Measurements from ENCODE around the gene RHBDD3.

RHBDD3 gene

DNA sequence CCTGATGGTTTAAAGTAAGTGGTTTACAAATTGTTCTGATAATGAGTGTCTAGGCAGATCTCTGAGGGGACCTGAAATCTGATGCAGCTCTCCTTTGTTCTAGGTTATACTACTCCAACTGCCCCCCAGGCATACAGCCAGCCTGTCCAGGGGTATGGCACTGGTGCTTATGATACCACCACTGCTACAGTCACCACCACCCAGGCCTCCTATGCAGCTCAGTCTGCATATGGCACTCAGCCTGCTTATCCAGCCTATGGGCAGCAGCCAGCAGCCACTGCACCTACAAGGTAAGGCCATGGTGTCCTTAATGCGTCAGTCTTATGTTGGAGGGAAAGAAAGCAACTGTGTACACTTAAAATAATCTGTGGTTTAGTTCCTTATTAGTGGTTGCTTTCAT is 10.1 kb upstream of the RHBDD3 start:
- no peak for DNase-seq (ENCODE audit: low read depth)
- TF ChIP-seq, protein P1, sequence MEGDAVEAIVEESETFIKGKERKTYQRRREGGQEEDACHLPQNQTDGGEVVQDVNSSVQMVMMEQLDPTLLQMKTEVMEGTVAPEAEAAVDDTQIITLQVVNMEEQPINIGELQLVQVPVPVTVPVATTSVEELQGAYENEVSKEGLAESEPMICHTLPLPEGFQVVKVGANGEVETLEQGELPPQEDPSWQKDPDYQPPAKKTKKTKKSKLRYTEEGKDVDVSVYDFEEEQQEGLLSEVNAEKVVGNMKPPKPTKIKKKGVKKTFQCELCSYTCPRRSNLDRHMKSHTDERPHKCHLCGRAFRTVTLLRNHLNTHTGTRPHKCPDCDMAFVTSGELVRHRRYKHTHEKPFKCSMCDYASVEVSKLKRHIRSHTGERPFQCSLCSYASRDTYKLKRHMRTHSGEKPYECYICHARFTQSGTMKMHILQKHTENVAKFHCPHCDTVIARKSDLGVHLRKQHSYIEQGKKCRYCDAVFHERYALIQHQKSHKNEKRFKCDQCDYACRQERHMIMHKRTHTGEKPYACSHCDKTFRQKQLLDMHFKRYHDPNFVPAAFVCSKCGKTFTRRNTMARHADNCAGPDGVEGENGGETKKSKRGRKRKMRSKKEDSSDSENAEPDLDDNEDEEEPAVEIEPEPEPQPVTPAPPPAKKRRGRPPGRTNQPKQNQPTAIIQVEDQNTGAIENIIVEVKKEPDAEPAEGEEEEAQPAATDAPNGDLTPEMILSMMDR (IDR thresholded peaks at IDR 0.05; ENCODE audit: low read depth, low read length, missing control alignments), result no peak
- H3K4me3 ChIP-seq (ENCODE audit: low read depth, low read length), result no peak overlapping the region

DNA sequence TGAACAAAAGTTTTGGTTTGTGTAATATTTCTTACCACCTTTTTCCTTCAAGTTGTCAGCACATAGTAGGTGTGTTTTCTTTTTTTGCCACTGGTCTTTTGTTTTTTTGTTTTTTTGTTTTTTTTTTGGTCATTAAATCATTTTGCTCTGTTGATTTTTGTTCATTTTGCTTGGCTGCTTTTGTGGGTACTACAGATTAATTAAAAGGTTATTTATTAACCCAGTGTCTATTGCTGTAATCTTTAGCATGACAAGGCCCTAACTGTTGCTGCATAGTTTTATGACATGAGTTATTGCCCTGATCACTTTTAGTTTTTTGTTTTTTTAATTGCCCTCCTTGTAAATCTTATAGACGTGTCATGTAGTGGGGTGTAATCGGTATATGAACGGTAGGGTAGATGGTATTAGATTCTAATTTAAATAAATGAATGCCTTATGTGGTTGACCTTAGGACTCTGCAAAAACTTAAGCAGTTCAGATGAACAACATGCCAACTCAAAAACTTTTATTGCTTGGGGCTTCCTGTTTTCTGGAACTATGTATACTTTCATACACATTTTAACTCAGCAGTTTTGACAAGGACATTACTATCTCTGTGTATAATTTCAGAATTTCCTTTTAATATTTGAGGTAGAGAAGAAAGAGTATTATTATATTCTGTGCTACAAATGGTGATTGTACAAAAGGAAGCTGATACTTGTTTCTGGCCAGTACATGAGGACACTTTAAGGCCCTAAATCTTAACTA is 8.2 kb upstream of the RHBDD3 start:
- no peak for DNase-seq (ENCODE audit: low read depth)
- TF ChIP-seq, protein P1 (IDR thresholded peaks at IDR 0.05; ENCODE audit: low read depth, low read length, missing control alignments), result no peak
- no peak overlapping the region for H3K4me3 ChIP-seq (ENCODE audit: low read depth, low read length)

GRCh38 chr22:29275167-29275566 is 7.4 kb upstream of the RHBDD3 start:
- TF ChIP-seq, protein P1 (IDR thresholded peaks at IDR 0.05; ENCODE audit: low read depth, low read length, missing control alignments), result no peak
- no peak overlapping the region for H3K4me3 ChIP-seq (ENCODE audit: low read depth, low read length)
- DNase-seq (ENCODE audit: low read depth), result no peak

DNA sequence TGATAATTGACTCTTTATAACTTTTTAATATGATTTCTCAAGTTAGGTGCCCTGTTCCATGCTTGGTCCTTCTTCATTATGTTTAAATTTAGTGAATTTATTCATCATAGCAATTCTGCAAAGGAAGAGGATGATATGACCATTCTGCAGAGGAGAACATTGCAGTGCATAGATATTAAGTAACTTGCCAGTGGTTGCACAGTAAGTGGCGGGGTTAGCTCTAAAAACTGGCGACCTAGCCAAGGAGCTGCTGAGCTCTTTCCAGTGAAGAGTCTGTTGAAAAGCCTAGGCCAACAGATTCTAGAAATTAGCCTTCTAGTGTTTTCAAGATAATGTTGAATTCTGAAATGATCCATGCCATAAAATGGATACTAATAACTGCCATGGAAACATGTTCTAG is 4.8 kb upstream of the RHBDD3 start:
- H3K4me3 ChIP-seq (ENCODE audit: low read depth, low read length), result no peak overlapping the region
- TF ChIP-seq, protein P1 (IDR thresholded peaks at IDR 0.05; ENCODE audit: low read depth, low read length, missing control alignments), result no peak
- DNase-seq (ENCODE audit: low read depth), result no peak

GRCh38 chr22:29270475-29271271 is 2.9 kb upstream of the RHBDD3 start:
- no peak for DNase-seq (ENCODE audit: low read depth)
- TF ChIP-seq, protein P1 (IDR thresholded peaks at IDR 0.05; ENCODE audit: low read depth, low read length, missing control alignments), result no peak
- H3K4me3 ChIP-seq (ENCODE audit: low read depth, low read length), result peak overlapping the region; percentile 96

- peak overlapping the region; percentile 96 for H3K4me3 ChIP-seq (ENCODE audit: low read depth, low read length)
- no peak for DNase-seq (ENCODE audit: low read depth)
- TF ChIP-seq, protein P1 (IDR thresholded peaks at IDR 0.05; ENCODE audit: low read depth, low read length, missing control alignments), result no peak
Measured at GRCh38 chr22:29269731-29270474, 2.1 kb upstream of the RHBDD3 start.

Measured in GM12864 (cell line).